ENCODE measurements around the gene TBC1D2. TPM values are rescaled to one million over a fixed set of nuclear protein-coding genes. Genes with fewer than 3 reads are reported as not detected.

Gene TBC1D2
- total RNA-seq, 1 donor = 114 TPM

DNA sequence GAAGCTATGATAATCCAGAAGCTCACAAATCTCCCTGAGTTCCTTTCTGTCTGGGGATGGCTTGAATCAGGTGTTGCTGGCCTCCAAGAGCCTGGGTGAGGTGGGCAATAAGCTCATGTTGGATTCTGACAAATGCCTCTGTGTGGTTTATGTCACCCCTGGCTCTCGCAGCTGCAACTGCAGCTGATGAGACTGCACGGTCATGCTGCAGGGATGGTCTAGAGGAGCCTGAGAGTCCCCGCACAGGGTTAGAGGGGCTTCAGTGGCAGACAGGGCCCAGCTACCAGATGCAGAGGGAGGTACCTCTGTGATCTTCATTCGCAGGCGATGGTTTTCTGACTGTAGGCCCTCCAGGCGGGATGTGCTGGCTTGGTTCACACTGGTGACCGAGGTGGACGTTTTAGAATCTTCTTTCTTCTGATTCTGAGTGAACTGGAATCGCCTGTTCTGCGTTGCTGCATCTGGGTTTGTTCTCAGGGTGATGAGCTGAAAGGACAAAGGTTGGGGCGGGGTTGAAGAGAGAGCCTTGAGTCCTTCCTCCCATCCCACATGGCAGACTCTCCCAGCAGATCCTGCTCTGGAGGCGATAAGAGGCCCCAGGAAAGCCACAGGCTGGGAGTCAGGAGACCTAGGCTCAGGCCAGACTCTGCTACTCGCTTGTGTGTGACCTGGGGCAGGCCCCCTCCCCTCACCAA is 47.6 kb upstream of the TBC1D2 start:
- TF ChIP-seq CTCF (IDR thresholded peaks at IDR 0.05; ENCODE audit: extremely low read depth, low read depth, low read length) = no peak
- Histone ChIP-seq H3K36me3 (ENCODE audit: insufficient read depth, low read length) (no peaks in the 10 kb centered on the region), H3K4me1 (ENCODE audit: insufficient read depth, low read length) (no peaks in the 10 kb centered on the region), H2AFZ (ENCODE audit: low read length) (no peak overlapping the region), H3K79me2 (ENCODE audit: insufficient read depth, low read length) (no peaks in the 10 kb centered on the region), H3K4me2 (ENCODE audit: insufficient read depth, low read length) (no peak overlapping the region), H3K4me3 (ENCODE audit: insufficient read depth, low read length) (no peak overlapping the region), H3K27me3 (ENCODE audit: insufficient read depth, low read length) (no peaks in the 10 kb centered on the region), H3K27ac (ENCODE audit: low read depth, low read length) (no peak overlapping the region), H4K20me1 (ENCODE audit: insufficient read depth, low read length) (no peaks in the 10 kb centered on the region), H3K9me3 (ENCODE audit: low read depth, low read length) (no peaks in the 10 kb centered on the region)
- no peak for DNase-seq (ENCODE audit: insufficient read length, low spot score, missing footprints)

GRCh38 chr9:98302150-98302549 is 46.7 kb upstream of the TBC1D2 start:
- no peak for TF ChIP-seq CTCF (IDR thresholded peaks at IDR 0.05; ENCODE audit: extremely low read depth, low read depth, low read length)
- Histone ChIP-seq H2AFZ (ENCODE audit: low read length) (no peak overlapping the region), H3K4me3 (ENCODE audit: insufficient read depth, low read length) (no peak overlapping the region), H3K36me3 (ENCODE audit: insufficient read depth, low read length) (no peaks in the 10 kb centered on the region), H3K4me2 (ENCODE audit: insufficient read depth, low read length) (no peak overlapping the region), H3K9me3 (ENCODE audit: low read depth, low read length) (no peaks in the 10 kb centered on the region), H4K20me1 (ENCODE audit: insufficient read depth, low read length) (no peaks in the 10 kb centered on the region), H3K4me1 (ENCODE audit: insufficient read depth, low read length) (no peaks in the 10 kb centered on the region), H3K79me2 (ENCODE audit: insufficient read depth, low read length) (no peaks in the 10 kb centered on the region), H3K27me3 (ENCODE audit: insufficient read depth, low read length) (no peaks in the 10 kb centered on the region), H3K27ac (ENCODE audit: low read depth, low read length) (no peak overlapping the region)
- no peak for DNase-seq (ENCODE audit: insufficient read length, low spot score, missing footprints)

DNA sequence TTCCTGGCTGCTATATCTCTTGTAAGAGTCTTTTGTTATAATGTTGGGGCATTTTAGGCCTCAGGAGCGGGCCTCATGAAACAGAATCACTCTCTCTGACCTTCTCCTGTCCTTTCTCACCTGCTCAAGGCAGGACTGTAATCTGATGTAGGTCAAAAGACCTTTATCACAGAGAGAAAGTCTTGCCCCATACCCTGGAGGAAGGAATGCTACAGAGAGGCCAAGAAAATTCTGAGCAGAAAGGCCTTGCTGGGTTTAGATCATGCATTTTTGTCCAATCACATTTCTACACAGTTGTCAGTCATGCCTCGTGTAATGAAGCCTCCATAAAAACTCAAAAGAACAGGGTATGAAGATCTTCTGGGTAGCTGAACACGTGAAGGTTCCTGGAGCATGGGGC is 45.2 kb upstream of the TBC1D2 start:
- no peaks in the 10 kb centered on the region for H3K36me3 ChIP-seq (ENCODE audit: insufficient read depth, low read length)
- H3K27me3 ChIP-seq (ENCODE audit: insufficient read depth, low read length) = peaks cover 5% of the 10 kb centered on the region
- no peaks in the 10 kb centered on the region for H4K20me1 ChIP-seq (ENCODE audit: insufficient read depth, low read length)
- no peak overlapping the region for H2AFZ ChIP-seq (ENCODE audit: low read length)
- no peaks in the 10 kb centered on the region for H3K79me2 ChIP-seq (ENCODE audit: insufficient read depth, low read length)
- H3K4me1 ChIP-seq (ENCODE audit: insufficient read depth, low read length) = no peaks in the 10 kb centered on the region
- no peak overlapping the region for H3K27ac ChIP-seq (ENCODE audit: low read depth, low read length)
- no peak overlapping the region for H3K4me2 ChIP-seq (ENCODE audit: insufficient read depth, low read length)
- no peak for TF ChIP-seq CTCF (IDR thresholded peaks at IDR 0.05; ENCODE audit: extremely low read depth, low read depth, low read length)
- no peak for DNase-seq (ENCODE audit: insufficient read length, low spot score, missing footprints)
- H3K9me3 ChIP-seq (ENCODE audit: low read depth, low read length) = no peaks in the 10 kb centered on the region
- H3K4me3 ChIP-seq (ENCODE audit: insufficient read depth, low read length) = no peak overlapping the region

- H3K79me2 ChIP-seq (ENCODE audit: insufficient read depth, low read length) = no peaks in the 10 kb centered on the region
- no peaks in the 10 kb centered on the region for H3K36me3 ChIP-seq (ENCODE audit: insufficient read depth, low read length)
- no peak overlapping the region for H3K4me2 ChIP-seq (ENCODE audit: insufficient read depth, low read length)
- no peaks in the 10 kb centered on the region for H3K4me1 ChIP-seq (ENCODE audit: insufficient read depth, low read length)
- no peaks in the 10 kb centered on the region for H4K20me1 ChIP-seq (ENCODE audit: insufficient read depth, low read length)
- H3K27ac ChIP-seq (ENCODE audit: low read depth, low read length) = no peak overlapping the region
- H3K9me3 ChIP-seq (ENCODE audit: low read depth, low read length) = no peaks in the 10 kb centered on the region
- no peak overlapping the region for H3K4me3 ChIP-seq (ENCODE audit: insufficient read depth, low read length)
- H3K27me3 ChIP-seq (ENCODE audit: insufficient read depth, low read length) = peaks cover 11% of the 10 kb centered on the region
- no peak for DNase-seq (ENCODE audit: insufficient read length, low spot score, missing footprints)
- TF ChIP-seq CTCF (IDR thresholded peaks at IDR 0.05; ENCODE audit: extremely low read depth, low read depth, low read length) = no peak
- H2AFZ ChIP-seq (ENCODE audit: low read length) = no peak overlapping the region
Observed at GRCh38 chr9:98298476-98298875, 43.0 kb upstream of the TBC1D2 start.

Data from osteoblast (primary cell).